ENCODE measurements around the gene AUNIP. TPM values are rescaled to one million over a fixed set of nuclear protein-coding genes. Genes with fewer than 3 reads are reported as not detected.

Gene AUNIP
- total RNA-seq, 1 experiment from 2014 or later: 22.2 TPM

DNA sequence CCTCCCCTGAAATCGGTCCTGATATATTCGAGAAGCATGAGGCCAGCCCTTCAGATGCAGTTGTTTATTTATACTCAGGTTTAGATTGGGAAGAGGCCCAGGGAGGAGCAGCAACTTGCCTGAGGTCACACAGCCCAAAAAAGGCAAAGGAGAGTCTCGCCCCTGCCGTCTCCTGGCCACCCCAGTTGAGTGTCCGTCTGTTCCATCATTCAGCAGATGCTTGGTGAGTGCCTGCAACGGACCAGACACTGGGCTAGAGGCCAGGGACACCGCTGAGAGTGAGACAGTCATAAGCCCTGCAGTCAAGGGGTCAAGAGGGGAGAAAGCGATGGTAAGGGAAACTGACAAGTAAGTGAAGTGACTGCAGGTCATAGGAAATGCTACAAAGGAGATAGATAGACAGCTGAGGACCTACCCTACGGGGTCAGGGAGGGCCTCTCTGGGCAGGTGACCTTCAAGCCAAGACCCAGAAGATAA is 74.6 kb downstream of the AUNIP start:
- Histone ChIP-seq H3K23me2 (ENCODE audit: insufficient read length, low read depth, low read length, poor library complexity, severe bottlenecking) (no peaks in the 10 kb centered on the region), H4K20me1 (ENCODE audit: control insufficient read depth, insufficient read depth, insufficient read length) (no peaks in the 10 kb centered on the region), H3K27ac (ENCODE audit: insufficient read length, low read depth, low read length) (no peak overlapping the region), H3K4ac (ENCODE audit: low read depth, low read length) (no peak overlapping the region), H3T11ph (ENCODE audit: low read length) (no peak overlapping the region), H2AK5ac (ENCODE audit: insufficient read length, low read length) (no peak overlapping the region), H3K4me1 (ENCODE audit: insufficient read depth, low read length) (peaks cover 10% of the 10 kb centered on the region; the same call in 1 of the 2 replicates), H3K9ac (ENCODE audit: extremely low read depth, insufficient read length, low read length) (no peak overlapping the region), H2BK20ac (ENCODE audit: low read depth, low read length, poor library complexity, severe bottlenecking) (no peak overlapping the region), H2BK15ac (ENCODE audit: low read depth, low read length) (no peak overlapping the region), H3K56ac (ENCODE audit: insufficient read length, low read depth, low read length) (no peak overlapping the region), H4K8ac (replicated peaks; ENCODE audit: insufficient read length, low read depth, low read length) (no peak overlapping the region), H3K27me3 (ENCODE audit: insufficient read depth, low read length) (no peaks in the 10 kb centered on the region), H3K9me3 (ENCODE audit: control insufficient read depth, low read depth, low read length) (no peaks in the 10 kb centered on the region), H3K79me1 (ENCODE audit: insufficient read depth, low read depth, low read length, poor library complexity, severe bottlenecking) (no peaks in the 10 kb centered on the region), H4K5ac (ENCODE audit: insufficient read length, low read depth, low read length) (no peak overlapping the region), H3K18ac (ENCODE audit: insufficient read length, low read depth, low read length) (no peak overlapping the region), H4K91ac (ENCODE audit: insufficient read length, low read depth, low read length) (no peak overlapping the region), H2BK5ac (ENCODE audit: insufficient read length, low read length) (no peak overlapping the region), H3K79me2 (ENCODE audit: insufficient read depth, low read length) (no peaks in the 10 kb centered on the region), H3K4me2 (ENCODE audit: insufficient read depth, insufficient read length, low read length) (no peak overlapping the region), H3K23ac (ENCODE audit: insufficient read length, low read depth, low read length) (no peak overlapping the region), H3K14ac (ENCODE audit: insufficient read depth, low read length) (no peak overlapping the region; the same call in 1 of the 2 replicates), H2BK12ac (ENCODE audit: insufficient read length, low read depth, low read length) (no peak overlapping the region), H2AFZ (ENCODE audit: low read length) (no peak overlapping the region), H2BK120ac (ENCODE audit: low read depth, low read length, poor library complexity, severe bottlenecking) (no peak overlapping the region)
- Mint-ChIP-seq H3K27ac (no peak overlapping the region), H3K36me3 (ENCODE audit: insufficient read depth in 1 of 3, low read depth in 3 of 3) (no peaks in the 10 kb centered on the region), H3K27me3 (ENCODE audit: low read depth) (no peaks in the 10 kb centered on the region; the same call in 1 of the 2 replicates), H3K9me3 (no peaks in the 10 kb centered on the region), H3K4me1 (peaks cover 47 to 49% of the 10 kb centered on the region in 2 experiments), H3K4me3 (no peak overlapping the region)
- no CpG with 5 or more reads among the region's 9 CpGs for WGBS (ENCODE audit: extremely low coverage, insufficient read length, low lambda C conversion rate)
- TF ChIP-seq, protein P1, sequence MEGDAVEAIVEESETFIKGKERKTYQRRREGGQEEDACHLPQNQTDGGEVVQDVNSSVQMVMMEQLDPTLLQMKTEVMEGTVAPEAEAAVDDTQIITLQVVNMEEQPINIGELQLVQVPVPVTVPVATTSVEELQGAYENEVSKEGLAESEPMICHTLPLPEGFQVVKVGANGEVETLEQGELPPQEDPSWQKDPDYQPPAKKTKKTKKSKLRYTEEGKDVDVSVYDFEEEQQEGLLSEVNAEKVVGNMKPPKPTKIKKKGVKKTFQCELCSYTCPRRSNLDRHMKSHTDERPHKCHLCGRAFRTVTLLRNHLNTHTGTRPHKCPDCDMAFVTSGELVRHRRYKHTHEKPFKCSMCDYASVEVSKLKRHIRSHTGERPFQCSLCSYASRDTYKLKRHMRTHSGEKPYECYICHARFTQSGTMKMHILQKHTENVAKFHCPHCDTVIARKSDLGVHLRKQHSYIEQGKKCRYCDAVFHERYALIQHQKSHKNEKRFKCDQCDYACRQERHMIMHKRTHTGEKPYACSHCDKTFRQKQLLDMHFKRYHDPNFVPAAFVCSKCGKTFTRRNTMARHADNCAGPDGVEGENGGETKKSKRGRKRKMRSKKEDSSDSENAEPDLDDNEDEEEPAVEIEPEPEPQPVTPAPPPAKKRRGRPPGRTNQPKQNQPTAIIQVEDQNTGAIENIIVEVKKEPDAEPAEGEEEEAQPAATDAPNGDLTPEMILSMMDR (conservative IDR thresholded peaks at IDR 0.05): no peak
- no peak for DNase-seq

Small RNAs within 50 kb of the gene (microRNA-seq; reads per million reads assigned to microRNA genes)
- gene MIR3917 (ENCODE audit: borderline microRNAs expressed): not detected

Other genes starting within 250 kb of the AUNIP start
- 9.3 and 9.9 TPM in 2 replicates for gene MAN1C1, start 242.7 kb downstream of the AUNIP start, total RNA-seq (2021)
- 89.0 and 90.9 TPM in 2 replicates for gene SELENON, start 59.3 kb downstream of the AUNIP start, total RNA-seq (2021)
- gene MTFR1L, start 39.5 kb downstream of the AUNIP start, total RNA-seq (2021): 31.5 and 32.5 TPM in 2 replicates
- 6.0 and 6.3 TPM in 2 replicates for gene PAQR7, start 16.3 kb upstream of the AUNIP start, total RNA-seq (2021)
- 499 and 500 TPM in 2 replicates for gene STMN1, start 47.0 kb upstream of the AUNIP start, total RNA-seq (2021)
- gene PAFAH2, start 138.6 kb upstream of the AUNIP start, total RNA-seq (2021): 8.2 and 12.4 TPM in 2 replicates
- 1.0 and 1.1 TPM in 2 replicates for gene EXTL1, start 162.3 kb upstream of the AUNIP start, total RNA-seq (2021)
- 0.35 TPM in 2 replicates for gene SLC30A2, start 186.7 kb upstream of the AUNIP start, total RNA-seq (2021)
- gene TRIM63, start 208.2 kb upstream of the AUNIP start, total RNA-seq (2021): not detected in 2 replicates

All from H9 (cell line).